WERI-Rb-1 (cell line): ENCODE data around the gene FNDC3B.
"Not testable (repeated sequence)": the region's sequence is repeated elsewhere in the genome, so short reads cannot be mapped to it uniquely, and the experiment has no call there.

Experiments used
- DNase-seq: peaks from one replicate; pipeline ENCODE4 v3.0.0-alpha.2; 2020
- H3K27ac ChIP-seq: fragments of 250-450 bp; sonication (Bioruptor Pico); 2 replicates; pipeline ENCODE4 v1.5.1; 2020; ENCODE audit warnings: mild to moderate bottlenecking, moderate library complexity
- H3K27me3 ChIP-seq: fragments of 250-450 bp; sonication (Bioruptor Pico); 2 replicates; pipeline ENCODE4 v1.5.1; 2021; ENCODE audit warnings: mild to moderate bottlenecking, low read depth, moderate library complexity; ENCODE audit not compliant: insufficient read depth, severe bottlenecking
- H3K36me3 ChIP-seq: fragments of 250-450 bp; sonication (Bioruptor Pico); 2 replicates; pipeline ENCODE4 v1.5.1; 2020; ENCODE audit warnings: mild to moderate bottlenecking, moderate library complexity
- H3K4me3 ChIP-seq: 2 replicates; pipeline ENCODE4 v1.5.1; 2011; ENCODE audit warnings: low read depth, mild to moderate bottlenecking, control low read depth, low read length
- H3K9me3 ChIP-seq: fragments of 250-450 bp; sonication (Bioruptor Pico); 2 replicates; pipeline ENCODE4 v1.5.1; 2021; ENCODE audit warnings: mild to moderate bottlenecking, moderate library complexity; ENCODE audit not compliant: severe bottlenecking
- CTCF ChIP-seq: IDR thresholded peaks from 2 replicates; pipeline ENCODE4 v1.5.1; 2011; ENCODE audit warnings: low read depth, mild to moderate bottlenecking, control low read depth, inconsistent platforms, low read length

The FNDC3B gene

GRCh38 chr3:172039436-172040077, at the start of gene FNDC3B:
TSS of gene FNDC3B (plus strand) at chr3:172039578. CDS start at chr3:172112480, 72,902 bp downstream.
- peak; percentile 95 for DNase-seq
- Histone ChIP-seq H3K27me3 (no peaks in the 10 kb centered on the region), H3K27ac (peak within 1 kb of the TSS; percentile 89), H3K36me3 (peaks cover 5% of the 10 kb centered on the region; the same call in 1 of the 2 replicates), H3K9me3 (no peaks in the 10 kb centered on the region), H3K4me3 (peak within 1 kb of the TSS; percentile 62)
- no peak for TF ChIP-seq CTCF

- not testable (repeated sequence) for H3K4me3 ChIP-seq, H3K27me3 ChIP-seq, DNase-seq, H3K9me3 ChIP-seq, H3K27ac ChIP-seq, H3K36me3 ChIP-seq
These were observed 49.1 kb upstream of the FNDC3B start for GRCh38 chr3:171990239-171990638.

DNA sequence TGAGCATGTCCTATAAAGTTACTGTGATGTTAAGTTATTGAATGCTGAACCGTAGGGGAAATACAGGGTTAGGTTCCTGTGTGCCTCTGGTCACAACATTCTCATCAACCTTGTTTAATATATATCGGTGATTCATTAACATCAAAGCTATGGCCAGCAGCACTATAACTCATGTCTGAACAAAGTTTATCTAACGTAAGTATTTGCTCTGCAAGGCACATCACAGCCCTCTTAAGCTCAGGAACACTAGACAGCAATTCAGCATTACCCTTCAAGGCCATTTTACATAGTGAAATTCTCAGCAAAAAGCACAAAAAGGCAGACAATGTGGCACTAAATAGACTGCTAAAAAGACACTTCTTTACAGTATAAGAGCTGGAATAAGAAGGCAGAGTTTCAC, 48.2 kb upstream of the FNDC3B start:
- TF ChIP-seq CTCF: no peak
- H3K9me3 ChIP-seq: no peaks in the 10 kb centered on the region
- no peak overlapping the region for H3K4me3 ChIP-seq
- H3K27ac ChIP-seq: no peak overlapping the region
- DNase-seq: no peak
- no peaks in the 10 kb centered on the region for H3K27me3 ChIP-seq
- no peaks in the 10 kb centered on the region for H3K36me3 ChIP-seq

- Histone ChIP-seq H3K36me3 (no peaks in the 10 kb centered on the region), H3K27ac (no peak overlapping the region), H3K9me3 (no peaks in the 10 kb centered on the region), H3K4me3 (no peak overlapping the region), H3K27me3 (no peaks in the 10 kb centered on the region)
- TF ChIP-seq CTCF: no peak
- DNase-seq: no peak
These were observed 44.5 kb upstream of the FNDC3B start for GRCh38 chr3:171994646-171995428.

DNA sequence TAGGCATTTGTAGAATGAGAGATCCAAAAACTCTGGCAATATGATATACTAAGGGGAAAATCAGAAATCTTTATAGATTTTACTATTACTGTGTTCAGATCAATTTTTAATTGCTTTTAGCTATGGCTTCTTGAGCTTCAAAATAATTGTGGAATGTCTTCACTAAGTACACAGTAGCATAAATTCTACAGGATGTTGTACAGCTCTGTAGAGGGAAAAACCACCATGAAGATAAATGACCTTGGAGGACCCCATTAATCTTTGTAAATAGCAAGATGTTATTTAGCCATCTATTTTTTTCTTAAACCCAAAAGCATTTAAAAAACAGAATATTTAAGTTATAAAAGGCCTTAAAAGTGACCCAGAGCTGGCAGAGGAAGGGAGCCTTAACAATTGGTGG, 43.9 kb upstream of the FNDC3B start:
- Histone ChIP-seq H3K4me3 (no peak overlapping the region), H3K9me3 (no peaks in the 10 kb centered on the region), H3K36me3 (no peaks in the 10 kb centered on the region), H3K27ac (no peak overlapping the region), H3K27me3 (no peaks in the 10 kb centered on the region)
- no peak for TF ChIP-seq CTCF
- no peak for DNase-seq

DNA sequence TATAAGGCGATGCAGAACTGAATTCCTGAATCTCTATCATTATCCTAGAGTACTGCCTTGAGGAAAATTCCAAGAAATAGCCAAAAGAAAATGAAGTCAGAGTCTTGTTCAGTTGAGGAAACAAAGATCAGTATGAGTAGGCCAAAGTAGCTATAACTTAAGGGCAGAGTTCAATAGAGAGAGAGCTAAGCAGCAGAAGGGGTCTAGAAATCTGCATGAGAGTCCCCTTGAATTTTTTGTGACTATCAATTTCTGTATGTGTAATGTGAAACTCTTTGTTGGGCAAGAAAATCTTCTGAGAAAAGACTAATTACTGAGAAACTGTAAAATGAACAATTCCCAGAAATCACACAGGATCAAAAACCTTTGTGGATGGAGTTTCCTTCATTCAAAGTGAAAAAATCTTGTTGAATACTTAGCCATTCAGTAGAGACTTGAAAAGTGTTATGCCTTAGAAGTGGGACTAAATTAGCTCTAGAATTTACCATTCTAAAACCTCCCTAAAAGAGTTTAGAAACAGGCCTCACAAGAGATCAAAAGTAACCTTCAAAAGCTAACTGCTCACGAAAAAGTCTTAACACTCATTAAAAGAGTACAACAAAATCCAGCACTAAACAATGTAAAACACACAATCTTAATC, 43.1 kb upstream of the FNDC3B start:
- Histone ChIP-seq H3K4me3 (no peak overlapping the region), H3K9me3 (no peaks in the 10 kb centered on the region), H3K27ac (no peak overlapping the region), H3K27me3 (no peaks in the 10 kb centered on the region), H3K36me3 (no peaks in the 10 kb centered on the region)
- no peak for TF ChIP-seq CTCF
- no peak for DNase-seq

DNA sequence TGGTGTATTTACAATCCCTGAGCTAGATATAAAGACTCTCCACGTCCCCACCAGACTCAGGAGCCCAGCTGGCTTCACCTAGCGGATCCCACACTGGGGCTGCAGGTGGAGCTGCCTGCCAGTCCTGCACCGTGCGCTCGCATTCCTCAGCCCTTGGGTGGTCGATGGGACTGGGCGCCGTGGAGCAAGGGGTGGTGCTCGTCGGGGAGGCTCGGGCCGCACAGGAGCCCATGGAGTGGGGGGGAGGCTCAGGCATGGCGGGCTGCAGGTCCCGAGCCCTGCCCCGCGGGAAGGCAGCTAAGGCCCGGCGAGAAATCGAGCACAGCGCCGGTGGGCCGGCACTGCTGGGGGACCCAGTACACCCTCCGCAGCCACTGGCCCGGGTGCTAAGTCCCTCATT, 40.6 kb upstream of the FNDC3B start:
- H3K27me3 ChIP-seq, H3K27ac ChIP-seq, H3K4me3 ChIP-seq, H3K36me3 ChIP-seq, DNase-seq, H3K9me3 ChIP-seq: not testable (repeated sequence)

GRCh38 chr3:172001616-172002015, 37.8 kb upstream of the FNDC3B start:
- H3K27ac ChIP-seq, H3K36me3 ChIP-seq, DNase-seq, H3K27me3 ChIP-seq, H3K4me3 ChIP-seq, H3K9me3 ChIP-seq: not testable (repeated sequence)
